Neutrophil (primary cell): ENCODE measurements around the gene TRA2B.
"Not testable (repeated sequence)": the region's sequence is repeated elsewhere in the genome, so short reads cannot be mapped to it uniquely, and the experiment has no call there.

Experiments used
- H3K27ac ChIP-seq: fragments of 200-600 bp; sonication (generic); 2 replicates; pipeline ENCODE4 v1.5.1; 2016; ENCODE audit warnings: mild to moderate bottlenecking, moderate library complexity
- H3K27me3 ChIP-seq: fragments of 200-600 bp; sonication (generic); 2 replicates; pipeline ENCODE4 v1.6.0; 2016; ENCODE audit warnings: mild to moderate bottlenecking
- H3K36me3 ChIP-seq: fragments of 200-600 bp; sonication (generic); 2 replicates; pipeline ENCODE4 v1.5.1; 2017
- H3K4me1 ChIP-seq, 2 experiments: fragments of 200-600 bp in 1 of 2; sonication (generic) in 1 of 2; 1 replicate in 1 of 2; 2 replicates in 1 of 2; pipeline versions ENCODE4 v1.5.1 to v1.6.1; 2013 to 2016; ENCODE audit warnings: low read depth in 1 of 2, low read length in 1 of 2, mild to moderate bottlenecking in 1 of 2, moderate library complexity in 1 of 2; ENCODE audit not compliant: control insufficient read depth in 1 of 2, insufficient read depth in 1 of 2
- H3K4me3 ChIP-seq, 2 experiments: fragments of 200-600 bp in 1 of 2; sonication (generic) in 1 of 2; 1 replicate in 1 of 2; 2 replicates in 1 of 2; pipeline ENCODE4 v1.5.1; 2013 to 2016; ENCODE audit warnings: low read depth in 1 of 2, low read length in 1 of 2, mild to moderate bottlenecking in 1 of 2, moderate library complexity in 1 of 2
- H3K9me3 ChIP-seq: fragments of 200-600 bp; sonication (generic); 2 replicates; pipeline ENCODE4 v1.5.1; 2016
- CTCF ChIP-seq: fragments of 200-600 bp; sonication (generic); IDR thresholded peaks from 2 replicates; pipeline ENCODE4 v1.5.1; 2016; ENCODE audit warnings: antibody characterized with exemption

TRA2B gene

GRCh38 chr3:185909913-185910312 is 27.9 kb downstream of the TRA2B start:
- not testable (repeated sequence) for H3K4me1 ChIP-seq, H3K4me3 ChIP-seq, H3K27ac ChIP-seq, H3K9me3 ChIP-seq, H3K27me3 ChIP-seq
- peaks cover 30% of the 10 kb centered on the region for H3K36me3 ChIP-seq

GRCh38 chr3:185900228-185900627 is 37.6 kb downstream of the TRA2B start:
- no peak overlapping the region for H3K4me3 ChIP-seq
- no peak for TF ChIP-seq CTCF
- no peaks in the 10 kb centered on the region for H3K27me3 ChIP-seq
- no peak overlapping the region for H3K27ac ChIP-seq
- no peaks in the 10 kb centered on the region for H3K4me1 ChIP-seq
- H3K9me3 ChIP-seq, result no peaks in the 10 kb centered on the region
- H3K36me3 ChIP-seq, result no peaks in the 10 kb centered on the region

- Histone ChIP-seq H3K27me3 (no peaks in the 10 kb centered on the region), H3K27ac (no peak overlapping the region), H3K4me3 (no peak overlapping the region), H3K4me1 (no peaks in the 10 kb centered on the region), H3K36me3 (no peaks in the 10 kb centered on the region), H3K9me3 (no peaks in the 10 kb centered on the region)
- TF ChIP-seq CTCF, result no peak
Measured at GRCh38 chr3:185896636-185897035, 41.2 kb downstream of the TRA2B start.

- TF ChIP-seq CTCF, result no peak
- Histone ChIP-seq H3K4me3 (no peak overlapping the region), H3K27me3 (no peaks in the 10 kb centered on the region), H3K36me3 (no peaks in the 10 kb centered on the region), H3K9me3 (no peaks in the 10 kb centered on the region), H3K4me1 (no peaks in the 10 kb centered on the region), H3K27ac (no peak overlapping the region)
Measured at GRCh38 chr3:185887066-185887465, 50.7 kb downstream of the TRA2B start.

- H3K27ac ChIP-seq, result no peak overlapping the region
- no peaks in the 10 kb centered on the region for H3K9me3 ChIP-seq
- no peaks in the 10 kb centered on the region for H3K36me3 ChIP-seq
- no peaks in the 10 kb centered on the region for H3K4me1 ChIP-seq
- TF ChIP-seq CTCF, result no peak
- no peak overlapping the region for H3K4me3 ChIP-seq
- H3K27me3 ChIP-seq, result no peaks in the 10 kb centered on the region
Measured at GRCh38 chr3:185884641-185885040, 53.2 kb downstream of the TRA2B start.

GRCh38 chr3:185881926-185882325 is 55.9 kb downstream of the TRA2B start:
- TF ChIP-seq CTCF, result no peak
- no peaks in the 10 kb centered on the region for H3K27me3 ChIP-seq
- no peak overlapping the region for H3K4me3 ChIP-seq
- no peak overlapping the region for H3K27ac ChIP-seq
- no peaks in the 10 kb centered on the region for H3K4me1 ChIP-seq
- no peaks in the 10 kb centered on the region for H3K36me3 ChIP-seq
- H3K9me3 ChIP-seq, result no peaks in the 10 kb centered on the region
